ENCODE data around the gene CACNA2D3. TPM values are rescaled to one million over a fixed set of nuclear protein-coding genes. Genes with fewer than 3 reads are reported as not detected.

Gene CACNA2D3
- total and polyA plus RNA-seq, 5 donors = 29.2 to 64.5 (median 42.4) TPM

DNA sequence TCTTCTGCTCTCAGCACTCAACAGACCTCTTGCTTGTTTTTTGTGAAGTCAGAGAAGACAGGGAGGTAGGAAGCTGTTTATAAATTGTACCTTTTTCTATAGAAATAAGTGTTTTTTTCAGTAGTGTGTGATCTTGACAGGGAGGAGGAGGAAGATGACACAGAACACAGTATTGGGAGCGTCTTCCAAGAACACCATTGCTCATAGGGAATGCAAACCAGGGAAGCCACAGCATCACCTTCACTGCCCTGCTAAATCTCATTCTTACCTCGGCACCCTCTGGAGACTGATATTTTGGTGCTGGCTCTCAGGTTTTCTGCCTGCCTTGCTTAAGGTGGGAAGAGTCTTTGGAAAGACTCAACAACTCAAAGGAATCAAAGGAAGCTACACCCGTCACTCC, 636.1 kb downstream of the CACNA2D3 start:
- no peaks in the 10 kb centered on the region for H3K9me3 ChIP-seq (ENCODE audit: control insufficient read depth, low read length)
- ATAC-seq (no peak), DNase-seq (no peak)
- no peaks in the 10 kb centered on the region for H3K4me1 ChIP-seq (ENCODE audit: control insufficient read depth, insufficient read depth, low read length)
- WGBS = 90% methylated on average over 3 of the region's 3 CpGs
- no peaks in the 10 kb centered on the region for H3K27me3 ChIP-seq (ENCODE audit: control insufficient read depth, insufficient read depth)
- intact Hi-C loops (cut with DNase I) = no loop called here
- no peak overlapping the region for H3K27ac ChIP-seq (ENCODE audit: low read length)
- no peak overlapping the region for H3K4me3 ChIP-seq (ENCODE audit: low read length)

DNA sequence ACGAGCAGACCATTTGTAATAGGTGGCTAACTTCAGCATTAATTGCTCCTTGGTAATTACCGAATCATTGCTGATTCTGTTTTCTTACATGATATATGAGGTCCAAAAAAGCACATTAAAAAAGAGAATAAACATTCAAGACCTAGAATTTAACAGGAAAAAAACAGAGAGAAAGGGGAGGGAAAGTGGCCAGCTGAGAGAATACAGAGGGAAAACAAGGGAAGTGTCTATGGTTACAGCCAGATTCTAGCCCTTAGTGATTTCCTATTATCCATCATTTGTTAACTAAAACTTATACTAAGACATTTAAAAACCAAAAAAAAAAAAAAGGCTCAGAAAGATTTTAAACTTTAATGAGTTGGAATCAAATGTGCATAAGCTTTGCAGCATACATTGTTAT, 636.8 kb downstream of the CACNA2D3 start:
- intact Hi-C loops (cut with DNase I) = no loop called here

DNA sequence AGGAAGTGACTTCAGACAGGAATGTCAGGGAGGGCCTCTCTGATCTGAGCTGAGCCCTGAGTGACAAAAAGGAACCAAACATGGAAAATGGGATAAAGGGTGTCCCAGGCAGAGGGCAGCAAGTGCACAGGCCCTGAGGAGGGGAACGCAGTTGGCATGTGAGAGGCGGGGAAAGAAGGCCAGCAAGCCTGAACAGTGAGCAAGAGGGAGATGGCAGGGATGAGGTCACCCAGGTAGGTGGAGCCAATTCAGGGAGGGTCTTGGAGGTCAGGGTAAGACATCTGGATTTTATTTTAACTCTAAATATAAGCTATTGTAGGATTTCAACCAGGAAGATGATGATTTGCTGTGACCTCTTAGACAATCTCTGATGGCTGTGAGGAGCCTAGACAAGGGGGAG, 637.8 kb downstream of the CACNA2D3 start:
- ATAC-seq (no peak), DNase-seq (no peak)
- 83% methylated on average over 2 of the region's 2 CpGs for WGBS
- no peak overlapping the region for H3K27ac ChIP-seq (ENCODE audit: low read length)
- H3K4me1 ChIP-seq (ENCODE audit: control insufficient read depth, insufficient read depth, low read length) = no peaks in the 10 kb centered on the region
- H3K9me3 ChIP-seq (ENCODE audit: control insufficient read depth, low read length) = no peaks in the 10 kb centered on the region
- H3K27me3 ChIP-seq (ENCODE audit: control insufficient read depth, insufficient read depth) = no peaks in the 10 kb centered on the region
- H3K4me3 ChIP-seq (ENCODE audit: low read length) = no peak overlapping the region
- intact Hi-C loops (cut with DNase I) = no loop called here

More for the DNA sequence above, 636.8 kb downstream of the CACNA2D3 start:
- no peak overlapping the region for H3K27ac ChIP-seq (ENCODE audit: low read length)
- WGBS = 52% methylated on average over 2 of the region's 2 CpGs
- no peaks in the 10 kb centered on the region for H3K4me1 ChIP-seq (ENCODE audit: control insufficient read depth, insufficient read depth, low read length)
- no peaks in the 10 kb centered on the region for H3K9me3 ChIP-seq (ENCODE audit: control insufficient read depth, low read length)
- ATAC-seq (no peak), DNase-seq (no peak)
- no peaks in the 10 kb centered on the region for H3K27me3 ChIP-seq (ENCODE audit: control insufficient read depth, insufficient read depth)
- H3K4me3 ChIP-seq (ENCODE audit: low read length) = no peak overlapping the region

DNA sequence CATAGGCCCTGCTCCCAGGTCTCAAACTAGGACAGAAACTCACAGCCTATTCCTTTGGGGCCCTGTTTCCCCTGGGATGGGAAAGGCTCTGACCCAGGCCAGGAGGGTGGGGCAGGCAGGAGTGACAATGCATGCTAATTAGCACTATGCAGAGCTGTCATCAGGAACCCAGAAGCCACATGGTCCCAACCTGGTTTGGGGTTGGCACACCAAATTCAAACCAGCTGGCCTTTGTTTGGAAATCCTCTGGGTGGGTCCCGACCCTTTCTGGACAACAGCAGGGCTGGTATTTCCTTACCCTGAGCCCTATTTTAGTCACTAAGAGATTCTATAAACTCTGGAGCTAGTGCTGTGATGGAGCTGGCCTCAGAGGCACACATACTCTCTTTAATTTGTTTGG, 639.3 kb downstream of the CACNA2D3 start:
- intact Hi-C loops (cut with DNase I) = no loop called here

DNA sequence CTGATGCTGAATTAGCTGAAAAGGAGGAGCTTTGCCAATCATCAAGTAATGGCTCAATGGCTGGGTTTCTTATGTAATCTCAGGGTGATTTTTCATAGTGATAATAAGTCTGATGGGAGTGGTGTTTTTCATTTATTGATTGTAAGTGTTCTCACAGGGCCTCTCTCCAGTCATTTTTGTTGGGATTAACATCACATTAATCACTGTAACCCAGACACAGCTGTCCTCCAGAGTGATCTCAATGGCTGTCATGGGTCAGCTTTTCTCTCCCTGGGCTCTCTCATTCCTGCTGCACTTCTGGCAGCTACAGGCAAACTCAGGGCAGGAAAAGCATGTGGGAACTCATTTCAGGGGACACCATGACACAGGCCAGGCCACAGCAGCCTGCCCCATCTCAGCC, 642.6 kb downstream of the CACNA2D3 start:
- intact Hi-C loops (cut with DNase I) = loop anchor here in 1 of 4 donors (1.0 kb wide), 1 partner anchor 11 kb away; no protein-coding TSS in a partner anchor
- DNase-seq = no peak
- no peak overlapping the region for H3K27ac ChIP-seq (ENCODE audit: low read length)
- H3K4me1 ChIP-seq (ENCODE audit: control insufficient read depth, insufficient read depth, low read length) = no peaks in the 10 kb centered on the region
- no peak overlapping the region for H3K4me3 ChIP-seq (ENCODE audit: low read length)
- no peaks in the 10 kb centered on the region for H3K9me3 ChIP-seq (ENCODE audit: control insufficient read depth, low read length)
- no peaks in the 10 kb centered on the region for H3K27me3 ChIP-seq (ENCODE audit: control insufficient read depth, insufficient read depth)
- ATAC-seq = no peak

More for the DNA sequence above, 639.3 kb downstream of the CACNA2D3 start:
- ATAC-seq = no peak
- H3K4me3 ChIP-seq (ENCODE audit: low read length) = no peak overlapping the region
- 68% methylated on average over 1 of the region's 1 CpG for WGBS
- no peak overlapping the region for H3K27ac ChIP-seq (ENCODE audit: low read length)
- H3K4me1 ChIP-seq (ENCODE audit: control insufficient read depth, insufficient read depth, low read length) = no peaks in the 10 kb centered on the region
- no peak for DNase-seq
- no peaks in the 10 kb centered on the region for H3K9me3 ChIP-seq (ENCODE audit: control insufficient read depth, low read length)
- no peaks in the 10 kb centered on the region for H3K27me3 ChIP-seq (ENCODE audit: control insufficient read depth, insufficient read depth)

DNA sequence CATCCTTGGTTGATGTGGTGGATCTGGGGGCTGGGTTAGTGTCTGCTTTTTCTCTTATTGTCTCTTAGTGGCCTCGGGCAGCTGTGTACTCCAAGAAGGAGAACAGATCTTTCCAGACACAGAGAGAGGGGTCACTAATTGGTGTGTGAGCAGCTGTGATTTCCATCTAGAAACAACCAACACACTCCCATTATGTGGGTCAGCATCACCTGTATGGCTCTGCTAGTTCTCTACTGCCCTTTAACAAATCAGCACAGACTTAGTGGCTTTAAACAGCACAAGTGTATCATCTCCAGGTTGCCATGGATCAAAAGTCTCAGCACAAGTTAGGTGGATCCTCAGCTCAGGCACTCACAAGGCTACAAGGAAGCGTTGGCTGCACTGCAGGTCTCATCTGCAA, 648.7 kb downstream of the CACNA2D3 start:
- no peak overlapping the region for H3K4me3 ChIP-seq (ENCODE audit: low read length)
- 77% methylated on average over 2 of the region's 2 CpGs for WGBS
- no peaks in the 10 kb centered on the region for H3K27me3 ChIP-seq (ENCODE audit: control insufficient read depth, insufficient read depth)
- no peak for DNase-seq
- H3K9me3 ChIP-seq (ENCODE audit: control insufficient read depth, low read length) = no peaks in the 10 kb centered on the region
- no peak for ATAC-seq
- intact Hi-C loops (cut with DNase I) = no loop called here
- H3K4me1 ChIP-seq (ENCODE audit: control insufficient read depth, insufficient read depth, low read length) = no peaks in the 10 kb centered on the region
- no peak overlapping the region for H3K27ac ChIP-seq (ENCODE audit: low read length)

DNA sequence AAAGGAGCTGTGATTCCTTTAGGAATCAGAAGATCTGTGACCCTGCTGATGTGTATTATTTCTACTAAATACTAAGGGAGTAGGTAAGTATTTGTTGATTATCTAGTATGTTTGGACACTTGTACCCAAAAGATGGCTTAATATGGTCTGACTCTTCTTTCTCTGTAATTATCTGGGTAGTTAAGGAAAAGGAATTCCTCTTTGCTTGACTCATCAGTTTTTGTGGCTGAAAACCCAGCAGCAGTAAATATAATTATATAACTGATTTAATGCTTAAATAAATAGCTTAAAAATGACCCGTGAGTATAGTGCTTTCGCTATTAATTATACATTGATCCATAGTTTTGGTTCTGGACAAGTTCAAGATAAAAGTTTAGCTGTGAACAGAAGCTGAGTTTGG, 649.7 kb downstream of the CACNA2D3 start:
- Histone ChIP-seq H3K4me1 (ENCODE audit: control insufficient read depth, insufficient read depth, low read length) (no peaks in the 10 kb centered on the region), H3K9me3 (ENCODE audit: control insufficient read depth, low read length) (no peaks in the 10 kb centered on the region), H3K4me3 (ENCODE audit: low read length) (no peak overlapping the region), H3K27me3 (ENCODE audit: control insufficient read depth, insufficient read depth) (no peaks in the 10 kb centered on the region), H3K27ac (ENCODE audit: low read length) (no peak overlapping the region)
- intact Hi-C loops (cut with DNase I) = no loop called here
- no peak for DNase-seq
- no peak for ATAC-seq
- 88% methylated on average over 2 of the region's 2 CpGs for WGBS

DNA sequence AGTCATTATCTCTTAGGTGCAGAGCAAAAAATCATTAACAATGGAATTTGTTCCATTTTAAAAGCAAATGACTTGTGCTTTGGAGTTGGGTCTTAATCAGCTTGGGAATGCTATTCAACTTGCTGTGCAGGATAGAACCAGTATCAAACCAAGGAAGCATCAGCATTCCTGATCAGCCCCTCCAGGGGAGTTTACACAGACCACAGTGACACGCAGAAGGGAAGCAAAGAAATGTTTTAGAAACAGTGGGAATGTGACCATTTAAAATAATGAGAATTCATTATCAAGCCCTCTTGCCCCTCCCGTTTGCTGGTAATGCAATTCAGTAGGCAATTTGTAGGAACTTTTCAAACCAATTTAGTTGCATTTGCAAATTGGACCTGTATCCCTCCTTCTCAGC, 650.4 kb downstream of the CACNA2D3 start:
- H3K9me3 ChIP-seq (ENCODE audit: control insufficient read depth, low read length) = no peaks in the 10 kb centered on the region
- no peaks in the 10 kb centered on the region for H3K4me1 ChIP-seq (ENCODE audit: control insufficient read depth, insufficient read depth, low read length)
- 77% methylated on average over 2 of the region's 2 CpGs for WGBS
- no peaks in the 10 kb centered on the region for H3K27me3 ChIP-seq (ENCODE audit: control insufficient read depth, insufficient read depth)
- H3K4me3 ChIP-seq (ENCODE audit: low read length) = no peak overlapping the region
- ATAC-seq (no peak), DNase-seq (no peak)
- intact Hi-C loops (cut with DNase I) = no loop called here
- no peak overlapping the region for H3K27ac ChIP-seq (ENCODE audit: low read length)

DNA sequence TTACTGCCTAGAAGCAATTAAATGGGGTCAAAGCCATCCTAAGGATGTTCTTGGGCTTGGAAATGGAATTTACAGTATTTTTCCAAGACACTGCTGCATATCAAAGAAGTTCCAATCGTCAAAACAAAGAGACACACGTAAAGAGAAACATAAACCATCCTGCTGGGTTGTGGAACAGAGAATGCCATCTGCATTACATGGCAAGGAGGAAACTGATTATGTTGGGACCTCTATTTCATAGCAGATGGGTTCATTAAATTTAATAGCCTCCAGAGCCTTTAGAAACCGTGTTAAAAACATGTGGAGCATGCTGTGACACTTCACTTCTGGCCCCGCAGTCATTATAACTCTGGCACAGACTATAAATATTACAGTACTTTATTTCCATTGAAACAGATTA, 650.9 kb downstream of the CACNA2D3 start:
- WGBS = 68% methylated on average over 4 of the region's 4 CpGs
- intact Hi-C loops (cut with DNase I) = no loop called here
- Histone ChIP-seq H3K4me3 (ENCODE audit: low read length) (no peak overlapping the region), H3K27ac (ENCODE audit: low read length) (no peak overlapping the region), H3K9me3 (ENCODE audit: control insufficient read depth, low read length) (no peaks in the 10 kb centered on the region), H3K4me1 (ENCODE audit: control insufficient read depth, insufficient read depth, low read length) (no peaks in the 10 kb centered on the region), H3K27me3 (ENCODE audit: control insufficient read depth, insufficient read depth) (no peaks in the 10 kb centered on the region)
- no peak for DNase-seq
- ATAC-seq = no peak

DNA sequence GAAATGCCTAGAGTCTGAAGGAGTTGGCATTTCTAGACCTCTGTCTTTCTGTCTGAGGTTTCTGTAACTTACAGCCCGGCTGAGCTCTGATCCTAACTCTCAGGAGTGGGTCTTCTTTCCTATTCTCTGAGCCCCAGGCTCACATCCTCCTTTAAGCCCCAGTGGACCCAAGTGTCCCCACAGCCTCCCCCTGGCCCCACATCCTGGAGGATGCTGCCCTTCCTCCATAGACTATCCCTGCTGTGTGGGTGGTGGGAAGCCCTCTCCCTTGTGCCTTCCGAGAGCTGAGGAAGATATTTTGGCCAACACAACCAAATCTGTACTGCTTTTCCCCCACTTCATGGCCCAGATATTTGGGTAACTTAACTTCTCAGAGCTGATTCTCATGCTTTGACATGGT, 654.2 kb downstream of the CACNA2D3 start:
- 80% methylated on average over 2 of the region's 2 CpGs for WGBS
- ATAC-seq = no peak
- Histone ChIP-seq H3K9me3 (ENCODE audit: control insufficient read depth, low read length) (no peaks in the 10 kb centered on the region), H3K4me1 (ENCODE audit: control insufficient read depth, insufficient read depth, low read length) (no peaks in the 10 kb centered on the region), H3K4me3 (ENCODE audit: low read length) (no peak overlapping the region), H3K27ac (ENCODE audit: low read length) (no peak overlapping the region), H3K27me3 (ENCODE audit: control insufficient read depth, insufficient read depth) (no peaks in the 10 kb centered on the region)
- no peak for DNase-seq
- intact Hi-C loops (cut with DNase I) = no loop called here

DNA sequence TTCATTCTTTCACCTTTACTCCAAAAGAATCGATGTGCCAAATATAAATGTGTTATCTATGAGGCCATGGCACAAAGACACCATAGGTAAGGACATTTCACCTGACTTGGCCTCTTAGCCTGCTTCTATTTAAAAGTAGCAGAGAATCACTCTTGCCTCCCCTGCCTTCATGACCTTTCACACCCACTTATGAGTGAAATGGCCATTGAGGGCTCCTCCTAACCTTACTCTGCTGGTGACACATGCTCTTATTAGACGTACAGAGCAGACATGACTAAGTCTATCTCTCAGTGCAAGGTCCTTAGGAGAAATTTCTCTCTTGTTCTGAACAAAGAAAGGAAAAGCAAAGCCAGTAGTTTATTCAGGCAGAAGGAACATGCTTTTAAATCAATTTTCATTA, 654.8 kb downstream of the CACNA2D3 start:
- DNase-seq (no peak), ATAC-seq (peak; percentile 19 to 42)
- Histone ChIP-seq H3K4me1 (ENCODE audit: control insufficient read depth, insufficient read depth, low read length) (no peaks in the 10 kb centered on the region), H3K27me3 (ENCODE audit: control insufficient read depth, insufficient read depth) (no peaks in the 10 kb centered on the region), H3K9me3 (ENCODE audit: control insufficient read depth, low read length) (no peaks in the 10 kb centered on the region), H3K4me3 (ENCODE audit: low read length) (no peak overlapping the region), H3K27ac (ENCODE audit: low read length) (no peak overlapping the region)
- intact Hi-C loops (cut with DNase I) = no loop called here
- 50% methylated on average over 2 of the region's 2 CpGs for WGBS

DNA sequence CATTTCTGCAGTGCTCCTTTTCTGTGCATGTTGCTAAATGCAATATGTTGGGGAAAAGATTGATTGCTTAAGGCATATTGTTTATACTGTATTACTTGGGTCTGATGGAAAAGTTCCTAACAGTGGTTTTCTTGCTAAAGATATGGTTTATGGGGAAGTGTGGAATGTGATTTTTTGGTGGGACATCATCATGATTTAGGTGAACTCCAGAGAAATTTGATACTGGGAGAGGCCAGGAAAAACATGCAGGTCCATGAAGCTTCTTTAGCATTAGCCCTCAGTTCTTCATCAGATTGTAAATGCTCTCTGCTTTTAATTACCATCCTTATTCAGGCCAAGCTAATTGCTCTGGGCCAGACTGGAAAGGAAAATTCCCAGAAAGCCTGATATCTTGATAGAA, 658.0 kb downstream of the CACNA2D3 start:
- Histone ChIP-seq H3K27ac (ENCODE audit: low read length) (no peak overlapping the region), H3K9me3 (ENCODE audit: control insufficient read depth, low read length) (no peaks in the 10 kb centered on the region), H3K27me3 (ENCODE audit: control insufficient read depth, insufficient read depth) (no peaks in the 10 kb centered on the region), H3K4me3 (ENCODE audit: low read length) (no peak overlapping the region), H3K4me1 (ENCODE audit: control insufficient read depth, insufficient read depth, low read length) (no peaks in the 10 kb centered on the region)
- ATAC-seq (no peak), DNase-seq (no peak)
- intact Hi-C loops (cut with DNase I) = no loop called here
